Measurements from ENCODE around the gene ZNF148. TPM values are rescaled to one million over a fixed set of nuclear protein-coding genes. Genes with fewer than 3 reads are reported as not detected.

Gene ZNF148
- total RNA-seq, 1 donor from 2014 or later, result 45.7 TPM

DNA sequence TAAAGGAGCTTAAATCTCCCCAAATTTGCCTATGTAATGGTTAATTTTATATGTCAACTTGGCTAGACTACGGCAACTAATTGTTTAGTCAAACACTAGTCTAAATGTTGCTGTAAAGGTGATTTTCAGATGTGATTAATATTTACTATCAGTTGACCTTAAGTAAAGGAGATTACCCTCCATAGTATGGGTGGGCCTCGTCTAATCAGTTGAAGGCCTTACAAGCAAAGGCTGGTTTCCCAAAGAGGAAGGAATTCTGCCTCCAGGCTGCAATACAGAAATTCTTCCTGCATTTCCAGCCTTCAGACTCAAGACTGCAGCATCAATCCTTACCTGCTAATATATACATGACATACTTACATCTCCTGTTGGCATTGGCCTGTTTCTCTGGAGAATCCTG, 186.2 kb downstream of the ZNF148 start:
- intact Hi-C loops (cut with micrococcal nuclease), result no loop called here
- TF ChIP-seq, protein P1, sequence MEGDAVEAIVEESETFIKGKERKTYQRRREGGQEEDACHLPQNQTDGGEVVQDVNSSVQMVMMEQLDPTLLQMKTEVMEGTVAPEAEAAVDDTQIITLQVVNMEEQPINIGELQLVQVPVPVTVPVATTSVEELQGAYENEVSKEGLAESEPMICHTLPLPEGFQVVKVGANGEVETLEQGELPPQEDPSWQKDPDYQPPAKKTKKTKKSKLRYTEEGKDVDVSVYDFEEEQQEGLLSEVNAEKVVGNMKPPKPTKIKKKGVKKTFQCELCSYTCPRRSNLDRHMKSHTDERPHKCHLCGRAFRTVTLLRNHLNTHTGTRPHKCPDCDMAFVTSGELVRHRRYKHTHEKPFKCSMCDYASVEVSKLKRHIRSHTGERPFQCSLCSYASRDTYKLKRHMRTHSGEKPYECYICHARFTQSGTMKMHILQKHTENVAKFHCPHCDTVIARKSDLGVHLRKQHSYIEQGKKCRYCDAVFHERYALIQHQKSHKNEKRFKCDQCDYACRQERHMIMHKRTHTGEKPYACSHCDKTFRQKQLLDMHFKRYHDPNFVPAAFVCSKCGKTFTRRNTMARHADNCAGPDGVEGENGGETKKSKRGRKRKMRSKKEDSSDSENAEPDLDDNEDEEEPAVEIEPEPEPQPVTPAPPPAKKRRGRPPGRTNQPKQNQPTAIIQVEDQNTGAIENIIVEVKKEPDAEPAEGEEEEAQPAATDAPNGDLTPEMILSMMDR (IDR thresholded peaks at IDR 0.05; ENCODE audit: borderline replicate concordance), result no peak
- Histone ChIP-seq H3K4me1 (peaks cover 6% of the 10 kb centered on the region), H3K27ac (replicated peaks) (no peak overlapping the region), H3K9me3 (replicated peaks) (no peaks in the 10 kb centered on the region), H3K36me3 (no peaks in the 10 kb centered on the region), H3K27me3 (ENCODE audit: low read depth) (no peaks in the 10 kb centered on the region), H3K4me3 (no peak overlapping the region)
- no peak for DNase-seq

DNA sequence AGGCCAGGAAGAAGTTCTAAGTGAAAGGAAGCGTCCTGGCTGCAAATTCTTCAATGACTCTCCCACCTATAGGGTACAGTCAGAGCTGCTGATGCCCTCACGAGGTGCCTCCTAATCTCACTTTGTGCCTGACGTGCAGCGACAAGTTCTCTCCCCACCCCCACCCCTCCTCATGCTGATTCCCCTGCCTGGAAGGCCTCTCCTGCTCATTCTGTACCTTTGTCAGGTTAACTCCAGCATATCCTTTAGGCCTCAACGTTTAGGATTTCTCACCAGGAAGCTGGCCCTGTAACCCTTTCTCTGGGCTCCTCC, 187.6 kb downstream of the ZNF148 start:
- Histone ChIP-seq H3K4me1 (peaks cover 6% of the 10 kb centered on the region), H3K36me3 (no peaks in the 10 kb centered on the region), H3K27ac (replicated peaks) (no peak overlapping the region), H3K9me3 (replicated peaks) (no peaks in the 10 kb centered on the region), H3K27me3 (ENCODE audit: low read depth) (no peaks in the 10 kb centered on the region), H3K4me3 (no peak overlapping the region)
- TF ChIP-seq, protein P1 (IDR thresholded peaks at IDR 0.05; ENCODE audit: borderline replicate concordance), result no peak
- no peak for DNase-seq
- intact Hi-C loops (cut with micrococcal nuclease), result no loop called here

DNA sequence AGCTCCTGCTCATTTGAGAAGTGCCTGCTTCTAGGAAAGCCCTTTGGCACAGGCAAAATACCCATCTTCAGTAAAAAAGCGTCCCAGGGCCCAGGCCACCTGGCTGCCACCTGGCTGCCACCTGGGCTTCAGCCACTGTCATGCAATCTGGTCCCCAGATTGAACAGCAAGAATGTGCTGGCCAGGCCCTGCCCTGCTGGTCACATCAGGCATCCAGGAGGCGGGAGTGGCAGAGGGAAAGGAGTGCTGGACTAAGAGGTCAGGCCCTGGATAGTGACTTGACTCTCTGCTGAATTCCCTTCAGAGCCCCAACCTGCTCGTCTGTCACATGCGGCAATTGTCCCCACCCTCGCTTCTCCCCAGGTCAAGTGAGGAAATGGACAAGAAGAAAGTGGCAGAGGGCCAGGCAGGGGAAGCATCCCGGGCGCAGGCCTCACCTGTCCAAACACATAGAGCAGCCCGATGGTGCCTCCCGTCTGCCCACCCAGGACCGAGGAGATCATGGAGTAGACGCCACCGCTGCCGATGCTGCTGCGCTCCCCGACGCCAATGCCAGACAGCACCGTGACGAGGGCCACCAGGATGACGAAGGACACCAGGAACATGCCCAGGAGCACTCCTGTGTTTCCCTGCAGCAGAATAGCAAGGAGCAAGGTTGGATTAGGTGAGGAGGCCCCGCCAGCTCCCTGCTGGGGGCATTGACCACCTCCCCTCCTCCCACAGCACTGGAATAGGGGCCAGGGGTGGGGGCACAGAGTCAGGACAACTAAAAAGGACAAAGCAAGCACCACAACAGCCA, 188.1 kb downstream of the ZNF148 start:
- TF ChIP-seq, protein P1 (IDR thresholded peaks at IDR 0.05; ENCODE audit: borderline replicate concordance), result no peak
- Histone ChIP-seq H3K27ac (replicated peaks) (no peak overlapping the region), H3K27me3 (ENCODE audit: low read depth) (no peaks in the 10 kb centered on the region), H3K9me3 (replicated peaks) (no peaks in the 10 kb centered on the region), H3K4me3 (no peak overlapping the region), H3K4me1 (peaks cover 6% of the 10 kb centered on the region), H3K36me3 (no peaks in the 10 kb centered on the region)
- intact Hi-C loops (cut with micrococcal nuclease), result no loop called here
- DNase-seq, result no peak

DNA sequence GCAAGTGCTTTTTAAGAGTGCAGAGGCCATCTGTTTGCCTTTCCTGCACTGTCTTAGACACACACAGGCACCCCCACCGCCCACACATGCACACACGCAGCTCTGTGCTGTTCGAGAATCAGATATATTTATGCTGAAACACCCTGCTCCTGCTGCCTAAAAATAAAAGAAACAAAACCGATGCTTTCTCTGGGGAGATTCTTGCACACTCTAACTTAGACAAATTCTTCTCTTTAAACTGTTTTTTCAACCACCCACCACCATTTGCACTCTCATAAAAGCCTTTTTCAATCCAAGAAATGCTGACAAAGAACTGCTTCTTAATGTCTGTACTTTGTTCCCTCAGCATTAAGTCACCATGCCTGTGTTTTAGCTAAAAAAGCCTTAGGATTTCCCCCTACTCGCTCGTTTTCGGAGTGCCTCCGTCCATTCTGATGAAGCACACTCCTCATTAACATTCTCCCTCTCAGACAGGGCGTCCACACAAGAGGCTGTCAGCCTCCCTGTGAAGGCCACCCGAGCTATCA, 188.8 kb downstream of the ZNF148 start:
- Histone ChIP-seq H3K36me3 (no peaks in the 10 kb centered on the region), H3K9me3 (replicated peaks) (no peaks in the 10 kb centered on the region), H3K27ac (replicated peaks) (no peak overlapping the region), H3K27me3 (ENCODE audit: low read depth) (no peaks in the 10 kb centered on the region), H3K4me1 (peaks cover 6% of the 10 kb centered on the region), H3K4me3 (no peak overlapping the region)
- intact Hi-C loops (cut with micrococcal nuclease), result no loop called here
- TF ChIP-seq, protein P1 (IDR thresholded peaks at IDR 0.05; ENCODE audit: borderline replicate concordance), result no peak
- no peak for DNase-seq

GRCh38 chr3:125185805-125186204, 189.3 kb downstream of the ZNF148 start:
- Histone ChIP-seq H3K4me1 (peaks cover 4% of the 10 kb centered on the region), H3K27me3 (ENCODE audit: low read depth) (no peaks in the 10 kb centered on the region), H3K4me3 (no peak overlapping the region), H3K27ac (replicated peaks) (no peak overlapping the region), H3K36me3 (no peaks in the 10 kb centered on the region), H3K9me3 (replicated peaks) (no peaks in the 10 kb centered on the region)
- intact Hi-C loops (cut with micrococcal nuclease), result no loop called here
- TF ChIP-seq, protein P1 (IDR thresholded peaks at IDR 0.05; ENCODE audit: borderline replicate concordance), result no peak
- DNase-seq, result no peak
